ENCODE results near the gene SPTLC3.

The SPTLC3 gene

GRCh38 chr20:13166011-13166410 lies 157.2 kb downstream of the SPTLC3 start:
- no peak for FAIRE-seq
- TF ChIP-seq POLR2A (IDR thresholded peaks at IDR 0.05; ENCODE audit: low read depth, low read length) = no peak
- no peak for DNase-seq (ENCODE audit: insufficient read length, low spot score)

- TF ChIP-seq POLR2A (IDR thresholded peaks at IDR 0.05; ENCODE audit: low read depth, low read length) = no peak
- DNase-seq (ENCODE audit: insufficient read length, low spot score) = no peak
- FAIRE-seq = no peak
Measured at GRCh38 chr20:13166437-13166836, 157.7 kb downstream of the SPTLC3 start.

DNA sequence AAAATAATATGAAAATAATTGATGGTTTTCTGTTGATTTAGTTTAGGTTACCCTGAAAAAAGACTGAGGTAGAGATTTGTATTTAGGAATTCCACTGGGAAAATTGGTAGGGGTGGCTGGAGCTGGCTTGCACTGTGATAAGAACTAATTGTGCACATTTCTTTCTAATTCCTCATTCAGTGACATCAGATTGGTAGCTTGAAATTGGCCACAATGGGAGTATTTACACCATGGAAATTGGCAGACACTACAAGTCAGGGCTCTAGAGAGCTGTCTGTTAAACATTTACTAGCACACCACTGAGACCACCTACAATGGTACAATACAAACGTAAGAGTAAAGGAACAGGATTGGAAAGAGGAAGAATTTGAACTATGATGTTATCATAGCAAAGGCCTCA lies 160.3 kb downstream of the SPTLC3 start:
- no peak for FAIRE-seq

GRCh38 chr20:13170771-13171170 lies 162.0 kb downstream of the SPTLC3 start:
- TF ChIP-seq POLR2A (IDR thresholded peaks at IDR 0.05; ENCODE audit: low read depth, low read length) = no peak
- DNase-seq (ENCODE audit: insufficient read length, low spot score) (no peak), FAIRE-seq (no peak)

More for the DNA sequence above, 160.3 kb downstream of the SPTLC3 start:
- DNase-seq (ENCODE audit: insufficient read length, low spot score) = no peak
- TF ChIP-seq POLR2A (IDR thresholded peaks at IDR 0.05; ENCODE audit: low read depth, low read length) = no peak

DNA sequence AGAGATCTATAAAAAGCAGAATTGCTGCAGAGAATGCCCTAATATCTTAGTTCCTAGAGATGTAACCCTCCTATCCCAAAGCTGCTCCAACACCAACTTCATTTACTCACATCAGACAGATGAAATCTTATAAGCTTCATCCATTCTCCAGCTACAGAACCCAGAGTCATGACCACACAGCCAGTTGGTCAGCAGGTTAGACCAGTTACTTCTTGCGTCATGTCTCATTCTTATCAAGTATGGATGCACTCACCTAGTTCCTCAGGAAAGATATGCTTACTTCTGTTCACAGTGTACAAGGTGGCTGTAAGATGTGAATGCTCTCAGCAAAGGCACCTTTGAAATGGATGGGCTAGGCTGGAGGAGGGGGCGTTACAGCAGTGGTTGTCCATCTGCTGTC lies 164.4 kb downstream of the SPTLC3 start:
- no peak for TF ChIP-seq POLR2A (IDR thresholded peaks at IDR 0.05; ENCODE audit: low read depth, low read length)
- no peak for FAIRE-seq
- DNase-seq (ENCODE audit: insufficient read length, low spot score) = no peak

GRCh38 chr20:13174402-13174801 lies 165.6 kb downstream of the SPTLC3 start:
- TF ChIP-seq POLR2A (IDR thresholded peaks at IDR 0.05; ENCODE audit: low read depth, low read length) = no peak
- FAIRE-seq (no peak), DNase-seq (ENCODE audit: insufficient read length, low spot score) (no peak)

DNA sequence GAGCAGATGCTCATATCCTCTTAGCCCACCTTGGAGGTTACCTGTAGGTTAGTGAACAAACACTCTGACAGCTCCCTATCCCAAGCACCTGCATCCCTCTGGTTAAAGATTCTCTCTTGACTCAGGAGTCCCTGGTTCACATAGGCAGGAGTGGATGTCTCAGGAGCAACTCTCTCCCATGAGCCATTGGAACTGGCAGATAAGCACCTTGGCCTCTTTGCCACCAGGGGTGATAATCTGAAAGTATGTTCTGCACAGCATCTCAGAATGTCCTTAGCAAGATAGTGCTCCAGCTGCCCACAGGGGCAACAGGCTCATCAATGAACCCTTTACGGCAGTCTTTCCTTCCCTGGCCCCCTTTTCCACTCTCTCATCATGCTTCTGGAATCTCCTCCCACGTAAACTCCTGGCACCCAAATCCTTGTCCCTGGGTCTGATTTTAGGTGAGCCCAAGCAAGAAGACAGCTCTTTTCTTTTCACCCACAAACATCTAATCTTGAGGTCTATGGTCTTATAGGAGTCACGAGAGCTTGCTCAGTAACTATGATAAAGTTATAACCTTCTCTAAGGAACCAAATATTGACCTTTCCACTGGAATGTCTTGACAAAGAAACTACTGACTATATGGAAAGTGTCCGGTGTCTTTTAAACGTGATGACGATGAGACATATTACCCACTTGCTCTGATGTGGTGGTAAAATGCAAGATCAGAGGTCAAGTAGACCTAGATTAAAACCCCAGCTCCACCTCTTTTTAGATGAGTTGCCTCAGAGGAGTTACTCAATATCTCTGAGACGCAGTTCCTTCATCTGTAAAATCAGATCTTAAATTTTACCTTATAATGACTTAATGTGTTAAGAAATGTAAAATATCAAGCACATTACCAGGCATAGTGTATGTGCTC lies 172.5 kb downstream of the SPTLC3 start:
- DNase-seq (ENCODE audit: insufficient read length, low spot score) (no peak), FAIRE-seq (no peak)
- no peak for TF ChIP-seq POLR2A (IDR thresholded peaks at IDR 0.05; ENCODE audit: low read depth, low read length)

DNA sequence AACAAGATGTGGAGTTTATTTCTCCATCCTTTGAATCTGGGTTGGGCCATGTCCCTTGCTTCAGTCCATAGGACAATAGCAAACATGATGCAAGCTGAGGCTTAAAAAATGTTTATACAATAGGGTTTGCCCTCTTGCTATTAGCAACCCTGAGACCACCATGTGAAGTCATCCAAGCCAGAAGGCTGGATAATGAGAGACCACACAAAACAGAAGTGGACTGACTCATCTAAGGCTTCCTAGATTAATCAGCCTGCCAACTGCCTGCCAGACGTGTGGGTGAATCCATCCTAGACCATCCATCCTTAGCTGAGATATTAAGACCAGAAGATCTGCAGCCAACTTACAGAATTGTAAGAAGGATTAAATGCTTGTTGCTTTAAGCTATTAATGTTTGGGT lies 174.2 kb downstream of the SPTLC3 start:
- no peak for FAIRE-seq

GRCh38 chr20:13186043-13186774 lies 177.4 kb downstream of the SPTLC3 start:
- no peak for TF ChIP-seq POLR2A (IDR thresholded peaks at IDR 0.05; ENCODE audit: low read depth, low read length)
- FAIRE-seq = no peak

More for the DNA sequence above, 174.2 kb downstream of the SPTLC3 start:
- no peak for DNase-seq (ENCODE audit: insufficient read length, low spot score)
- no peak for TF ChIP-seq POLR2A (IDR thresholded peaks at IDR 0.05; ENCODE audit: low read depth, low read length)

DNA sequence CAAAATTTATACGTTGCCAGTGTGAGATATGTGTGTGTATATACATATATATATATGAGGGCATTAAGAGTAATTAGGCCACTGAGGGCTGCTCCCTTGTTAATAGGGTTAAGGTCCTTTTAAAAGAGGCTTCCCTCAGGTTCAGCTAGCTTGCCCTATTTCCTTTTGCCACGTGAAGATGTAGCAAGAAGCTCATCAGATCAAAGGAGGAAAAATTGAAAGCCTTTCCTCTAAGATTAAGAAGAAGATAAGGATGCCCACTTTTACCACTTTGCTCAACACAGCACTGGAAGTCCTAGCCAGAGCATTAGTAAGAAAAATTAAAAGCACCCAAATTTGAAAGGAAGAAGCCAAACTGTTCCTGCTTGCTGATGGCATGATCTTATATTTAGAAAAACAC lies 179.1 kb downstream of the SPTLC3 start:
- no peak for TF ChIP-seq POLR2A (IDR thresholded peaks at IDR 0.05; ENCODE audit: low read depth, low read length)
- FAIRE-seq = no peak

More at GRCh38 chr20:13186043-13186774, 177.4 kb downstream of the SPTLC3 start:
- DNase-seq (ENCODE audit: insufficient read length, low spot score) = no peak

DNA sequence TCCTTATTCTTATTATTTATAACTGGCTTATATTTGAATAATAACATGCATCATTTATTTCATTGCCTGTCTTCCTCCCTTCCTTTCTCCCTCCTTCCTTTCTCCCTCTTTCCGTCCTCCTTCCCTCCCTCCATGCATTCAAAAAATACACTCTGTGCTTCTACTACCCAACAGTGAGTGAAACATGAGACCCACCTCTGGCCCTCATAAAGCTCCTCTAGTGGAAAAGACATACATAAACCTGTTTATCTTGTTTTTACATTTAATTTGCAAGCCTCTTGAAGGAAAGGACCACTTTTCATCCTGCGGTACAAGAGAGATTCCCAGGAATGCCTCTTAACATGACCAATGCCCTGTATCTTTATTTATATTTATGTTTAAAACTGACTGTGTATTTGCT lies 190.5 kb downstream of the SPTLC3 start:
- no peak for FAIRE-seq
- no peak for DNase-seq (ENCODE audit: insufficient read length, low spot score)
- no peak for TF ChIP-seq POLR2A (IDR thresholded peaks at IDR 0.05; ENCODE audit: low read depth, low read length)

More for the DNA sequence above, 179.1 kb downstream of the SPTLC3 start:
- no peak for DNase-seq (ENCODE audit: insufficient read length, low spot score)

- no peak for DNase-seq (ENCODE audit: insufficient read length, low spot score)
- no peak for TF ChIP-seq POLR2A (IDR thresholded peaks at IDR 0.05; ENCODE audit: low read depth, low read length)
- FAIRE-seq = no peak
Measured at GRCh38 chr20:13200767-13201500, 192.2 kb downstream of the SPTLC3 start.

- no peak for TF ChIP-seq POLR2A (IDR thresholded peaks at IDR 0.05; ENCODE audit: low read depth, low read length)
- DNase-seq (ENCODE audit: insufficient read length, low spot score) (no peak), FAIRE-seq (no peak)
Measured at GRCh38 chr20:13202565-13202964, 193.8 kb downstream of the SPTLC3 start.

DNA sequence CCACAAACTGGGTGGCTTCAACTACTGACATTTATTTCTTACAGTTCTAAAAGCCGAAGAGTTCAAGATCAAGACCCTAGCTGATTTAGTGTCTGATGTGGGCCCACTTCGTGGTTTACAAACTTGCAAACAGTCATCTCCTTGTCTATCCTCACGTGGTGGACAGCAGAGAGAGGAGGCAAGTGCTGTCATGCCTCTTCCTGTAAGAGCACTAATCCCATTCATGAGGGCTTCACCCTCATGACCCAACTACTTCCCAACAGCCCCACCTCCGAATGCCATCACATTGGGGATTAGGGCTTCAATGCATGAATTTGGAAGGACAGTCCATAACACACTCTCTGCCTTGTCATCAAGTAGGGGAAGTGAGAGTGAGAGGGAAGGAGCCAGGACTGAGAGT lies 196.7 kb downstream of the SPTLC3 start:
- FAIRE-seq (no peak), DNase-seq (ENCODE audit: insufficient read length, low spot score) (no peak)
- no peak for TF ChIP-seq POLR2A (IDR thresholded peaks at IDR 0.05; ENCODE audit: low read depth, low read length)
